Spleen (tissue), 7 donors: ENCODE measurements around the gene HPS4.
A peak's percentile ranks its signal among the peaks of the same experiment; 100 is the strongest.

Experiments used
- CTCF ChIP-seq, 11 experiments: fragments of 200-600 bp in 7 of 11; fragments of 450-650 bp in 4 of 11; sonication (generic) in 4 of 11; IDR thresholded peaks in 8 of 11; conservative IDR thresholded peaks in 3 of 11; 1 replicate in 7 of 11; 2 replicates in 4 of 11; pipeline versions ENCODE4 v1.4.0 to v1.8.0; 2016 to 2021; ENCODE audit warnings: antibody characterized with exemption in 11 of 11, inconsistent platforms in 4 of 11, mild to moderate bottlenecking in 1 of 11
- POLR2AphosphoS5 ChIP-seq, 3 donors: sonication (generic); formaldehyde crosslinking; IDR thresholded peaks; one replicate each; pipeline ENCODE4 v1.5.1; 2017; ENCODE audit warnings: antibody characterized with exemption in 3 of 3
- donor health status: DM: no; HTN: no; CAD: no; lungs with moderate emphysema.
- donor health status: DM: no; HTN: no; CAD: no.
- donor health status: DM: no; HTN: no; CAD: no.

GRCh38 chr22:26492220-26492619 is 8.6 kb upstream of the HPS4 start:
- peak in 2 of 3 donors; percentile 1 to 7 for TF ChIP-seq POLR2AphosphoS5 (IDR thresholded peaks at IDR 0.05)
- no peak for TF ChIP-seq CTCF (IDR thresholded peaks at IDR 0.05 in 8 of 11, conservative IDR thresholded peaks at IDR 0.05 in 3 of 11)
